MM.1S (cell line): ENCODE data around the gene NDUFB11.

ENCODE experiments used
- DNase-seq: peaks from one replicate; pipeline ENCODE4 v3.0.0-alpha.2; 2015
- H2AFZ ChIP-seq: fragments of 300-600 bp; sonication (generic); 2 replicates; pipeline ENCODE4 v1.6.0; 2016; ENCODE audit warnings: antibody characterized with exemption, low read length
- H3F3A ChIP-seq: fragments of 300-600 bp; sonication (generic); 2 replicates; pipeline ENCODE4 v1.6.1; 2016; ENCODE audit warnings: mild to moderate bottlenecking, antibody characterized with exemption, low read length, moderate library complexity, mixed read lengths; ENCODE audit not compliant: insufficient read depth
- H3K27ac ChIP-seq: fragments of 300-600 bp; sonication (generic); 2 replicates; pipeline ENCODE4 v1.5.1; 2016; ENCODE audit warnings: mild to moderate bottlenecking, low read length
- H3K27me3 ChIP-seq: fragments of 300-600 bp; sonication (generic); replicated peaks from 2 replicates; pipeline ENCODE4 v1.6.0; 2016; ENCODE audit warnings: low read length; ENCODE audit not compliant: insufficient read depth
- H3K36me3 ChIP-seq: fragments of 300-600 bp; sonication (generic); replicated peaks from 2 replicates; pipeline ENCODE4 v1.6.1; 2016; ENCODE audit warnings: mild to moderate bottlenecking, low read length, mixed read lengths; ENCODE audit not compliant: insufficient read depth
- H3K4me1 ChIP-seq: fragments of 300-600 bp; sonication (generic); 2 replicates; pipeline ENCODE4 v1.6.1; 2016; ENCODE audit warnings: low read length, mixed read lengths
- H3K4me2 ChIP-seq: fragments of 300-600 bp; sonication (generic); 2 replicates; pipeline ENCODE4 v1.6.0; 2016; ENCODE audit warnings: low read depth, low read length
- H3K4me3 ChIP-seq: fragments of 300-600 bp; sonication (generic); 2 replicates; pipeline ENCODE4 v1.5.1; 2016; ENCODE audit warnings: low read length, mixed read lengths
- H3K79me2 ChIP-seq: fragments of 300-600 bp; sonication (generic); 2 replicates; pipeline ENCODE4 v1.6.1; 2016; ENCODE audit warnings: mixed run types, low read length, mixed read lengths
- H3K9ac ChIP-seq: fragments of 300-600 bp; sonication (generic); 2 replicates; pipeline ENCODE4 v1.6.1; 2016; ENCODE audit warnings: low read length, mixed read lengths
- H3K9me2 ChIP-seq: fragments of 300-600 bp; sonication (generic); replicated peaks from 2 replicates; pipeline ENCODE4 v1.6.1; 2016; ENCODE audit warnings: mild to moderate bottlenecking, low read length, mixed read lengths; ENCODE audit not compliant: insufficient read depth
- H3K9me3 ChIP-seq: fragments of 300-600 bp; sonication (generic); replicated peaks from 2 replicates; pipeline ENCODE4 v1.6.1; 2016; ENCODE audit warnings: mild to moderate bottlenecking, low read length, mixed read lengths; ENCODE audit not compliant: insufficient read depth
- H4K20me1 ChIP-seq: fragments of 300-600 bp; sonication (generic); 2 replicates; pipeline ENCODE4 v1.6.1; 2016; ENCODE audit warnings: mild to moderate bottlenecking, low read length, moderate library complexity, mixed read lengths; ENCODE audit not compliant: insufficient read depth
- EZH2 ChIP-seq: fragments of 300-600 bp; sonication (generic); optimal IDR thresholded peaks from 2 replicates; pipeline ENCODE3; 2017; ENCODE audit warnings: low read depth, mild to moderate bottlenecking, antibody characterized with exemption, low read length, mixed read lengths
- EZH2phosphoT487 ChIP-seq: fragments of 300-600 bp; sonication (generic); IDR thresholded peaks from 2 replicates; pipeline ENCODE4 v1.6.1; 2018; ENCODE audit warnings: antibody characterized with exemption, low read length
- TF ChIP-seq, protein P1 (sequence below): fragments of 300-600 bp; sonication (generic); IDR thresholded peaks from 2 replicates; pipeline ENCODE4 v1.5.1; 2016; ENCODE audit warnings: antibody characterized with exemption, low read length, mixed read lengths

NDUFB11 gene

DNA sequence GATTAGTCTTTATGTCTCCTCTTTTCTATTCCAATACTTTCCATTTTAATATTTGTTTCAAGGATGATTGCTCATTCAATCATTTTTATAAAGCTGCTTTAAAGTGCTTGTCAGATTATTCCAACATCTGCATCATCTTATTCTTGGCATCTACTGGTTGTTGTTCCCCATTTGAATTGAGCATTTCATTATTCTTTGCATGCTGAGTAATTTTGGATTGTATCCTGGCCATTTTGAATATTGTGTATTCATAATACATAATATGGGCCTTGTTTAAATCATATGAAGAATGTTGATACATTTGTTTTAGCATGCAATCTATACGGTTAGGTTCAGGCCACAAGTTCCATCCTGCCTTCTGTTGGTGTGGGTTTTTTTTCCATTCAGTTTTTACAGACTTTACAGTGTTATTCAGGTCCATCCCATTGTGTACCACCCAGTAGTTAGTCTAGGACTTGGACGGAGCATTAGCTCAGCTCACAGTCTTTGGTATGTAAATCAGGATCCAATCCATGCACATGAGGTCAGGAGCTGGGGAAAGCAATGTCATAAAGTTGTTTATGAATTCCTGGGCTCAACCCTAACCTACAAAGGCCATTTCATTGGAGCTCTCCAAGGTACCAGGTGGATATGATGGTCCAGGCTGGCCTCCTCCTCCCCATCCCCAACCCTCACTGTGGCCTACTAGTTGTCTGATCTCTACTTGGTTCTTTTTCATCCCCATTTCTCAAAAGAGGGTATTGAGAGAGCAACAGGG is 46.0 kb downstream of the NDUFB11 start:
- no peak for DNase-seq
- no peaks in the 10 kb centered on the region for H4K20me1 ChIP-seq
- H3K4me1 ChIP-seq, result no peaks in the 10 kb centered on the region
- H3K9me2 ChIP-seq, result no peaks in the 10 kb centered on the region
- no peak overlapping the region for H3K9ac ChIP-seq
- no peak for TF ChIP-seq EZH2
- no peak for TF ChIP-seq EZH2phosphoT487
- TF ChIP-seq, protein P1, sequence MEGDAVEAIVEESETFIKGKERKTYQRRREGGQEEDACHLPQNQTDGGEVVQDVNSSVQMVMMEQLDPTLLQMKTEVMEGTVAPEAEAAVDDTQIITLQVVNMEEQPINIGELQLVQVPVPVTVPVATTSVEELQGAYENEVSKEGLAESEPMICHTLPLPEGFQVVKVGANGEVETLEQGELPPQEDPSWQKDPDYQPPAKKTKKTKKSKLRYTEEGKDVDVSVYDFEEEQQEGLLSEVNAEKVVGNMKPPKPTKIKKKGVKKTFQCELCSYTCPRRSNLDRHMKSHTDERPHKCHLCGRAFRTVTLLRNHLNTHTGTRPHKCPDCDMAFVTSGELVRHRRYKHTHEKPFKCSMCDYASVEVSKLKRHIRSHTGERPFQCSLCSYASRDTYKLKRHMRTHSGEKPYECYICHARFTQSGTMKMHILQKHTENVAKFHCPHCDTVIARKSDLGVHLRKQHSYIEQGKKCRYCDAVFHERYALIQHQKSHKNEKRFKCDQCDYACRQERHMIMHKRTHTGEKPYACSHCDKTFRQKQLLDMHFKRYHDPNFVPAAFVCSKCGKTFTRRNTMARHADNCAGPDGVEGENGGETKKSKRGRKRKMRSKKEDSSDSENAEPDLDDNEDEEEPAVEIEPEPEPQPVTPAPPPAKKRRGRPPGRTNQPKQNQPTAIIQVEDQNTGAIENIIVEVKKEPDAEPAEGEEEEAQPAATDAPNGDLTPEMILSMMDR, result no peak
- no peaks in the 10 kb centered on the region for H3F3A ChIP-seq
- no peaks in the 10 kb centered on the region for H3K36me3 ChIP-seq
- no peak overlapping the region for H2AFZ ChIP-seq
- H3K9me3 ChIP-seq, result no peaks in the 10 kb centered on the region
- H3K27me3 ChIP-seq, result no peaks in the 10 kb centered on the region
- no peak overlapping the region for H3K27ac ChIP-seq
- H3K4me3 ChIP-seq, result no peak overlapping the region
- no peaks in the 10 kb centered on the region for H3K79me2 ChIP-seq
- no peak overlapping the region for H3K4me2 ChIP-seq

- no peak for DNase-seq
- Histone ChIP-seq H3K9me3 (no peaks in the 10 kb centered on the region), H3K36me3 (no peaks in the 10 kb centered on the region), H4K20me1 (no peaks in the 10 kb centered on the region), H3K27me3 (no peaks in the 10 kb centered on the region), H3K27ac (no peak overlapping the region), H3K9ac (no peak overlapping the region), H2AFZ (no peak overlapping the region), H3K9me2 (no peaks in the 10 kb centered on the region), H3K4me1 (peaks cover 5% of the 10 kb centered on the region), H3K4me2 (no peak overlapping the region), H3K4me3 (no peak overlapping the region), H3F3A (peaks cover 2% of the 10 kb centered on the region; the same call in 1 of the 2 replicates), H3K79me2 (no peaks in the 10 kb centered on the region)
- TF ChIP-seq, protein P1, result no peak
- TF ChIP-seq EZH2phosphoT487, result no peak
- no peak for TF ChIP-seq EZH2
These were observed 47.5 kb downstream of the NDUFB11 start for GRCh38 chrX:47097018-47097417.

- H4K20me1 ChIP-seq, result no peaks in the 10 kb centered on the region
- no peak overlapping the region for H3K27ac ChIP-seq
- no peak overlapping the region for H2AFZ ChIP-seq
- no peak overlapping the region for H3K9ac ChIP-seq
- H3K79me2 ChIP-seq, result no peaks in the 10 kb centered on the region
- TF ChIP-seq, protein P1, result no peak
- no peak for TF ChIP-seq EZH2
- TF ChIP-seq EZH2phosphoT487, result no peak
- H3K27me3 ChIP-seq, result no peaks in the 10 kb centered on the region
- no peak for DNase-seq
- no peak overlapping the region for H3K4me3 ChIP-seq
- H3K4me2 ChIP-seq, result no peak overlapping the region
- H3K9me3 ChIP-seq, result no peaks in the 10 kb centered on the region
- H3F3A ChIP-seq, result peaks cover 13% of the 10 kb centered on the region; the same call in 1 of the 2 replicates
- H3K36me3 ChIP-seq, result no peaks in the 10 kb centered on the region
- H3K4me1 ChIP-seq, result peaks cover 13% of the 10 kb centered on the region
- no peaks in the 10 kb centered on the region for H3K9me2 ChIP-seq
These were observed 50.6 kb downstream of the NDUFB11 start for GRCh38 chrX:47093860-47094259.
